Breast epithelium (tissue), 4 donors: ENCODE data around the gene INSR. TPM values are rescaled to one million over a fixed set of nuclear protein-coding genes. Genes with fewer than 3 reads are reported as not detected.

Experiments used
- DNase-seq, 2 donors: peaks; one replicate each; pipeline ENCODE4 v3.0.0-alpha.2; 2019; ENCODE audit warnings: low spot score in 2 of 2
- H3K27ac ChIP-seq, 2 donors: fragments of 200-600 bp; sonication (generic) in 1 of 2; one replicate each; pipeline ENCODE4 v1.5.1; 2016 to 2019; ENCODE audit warnings: mild to moderate bottlenecking in 1 of 2
- H3K27me3 ChIP-seq, 2 donors: fragments of 200-600 bp; sonication (generic) in 1 of 2; one replicate each; pipeline versions ENCODE4 v1.5.1 to v1.6.0; 2017 to 2019; ENCODE audit warnings: control low read depth in 1 of 2, mild to moderate bottlenecking in 1 of 2
- H3K36me3 ChIP-seq: fragments of 200-600 bp; one replicate; pipeline ENCODE4 v1.5.1; 2019
- H3K4me1 ChIP-seq, 2 donors: fragments of 200-600 bp; sonication (generic); one replicate each; pipeline ENCODE4 v1.5.1; 2016 to 2019; ENCODE audit warnings: control low read depth in 1 of 2
- H3K4me3 ChIP-seq, 3 donors: fragments of 200-600 bp; sonication (generic); 1 replicate in 2 of 3; 2 replicates in 1 of 3; pipeline ENCODE4 v1.5.1; 2016 to 2019; ENCODE audit warnings: mild to moderate bottlenecking in 3 of 3, moderate library complexity in 2 of 3
- H3K9me3 ChIP-seq, 2 donors: fragments of 200-600 bp; sonication (generic) in 1 of 2; one replicate each; pipeline ENCODE4 v1.5.1; 2016 to 2019; ENCODE audit warnings: control low read depth in 1 of 2
- CTCF ChIP-seq, 3 donors: fragments of 450-650 bp; IDR thresholded peaks; one replicate each; pipeline ENCODE4 v1.5.1; 2016 to 2017; ENCODE audit warnings: antibody characterized with exemption in 3 of 3, mild to moderate bottlenecking in 3 of 3, moderate library complexity in 3 of 3
- POLR2A ChIP-seq: fragments of 450-650 bp; IDR thresholded peaks from one replicate; pipeline ENCODE4 v1.6.1; 2016; ENCODE audit warnings: antibody characterized with exemption, mild to moderate bottlenecking, moderate library complexity
- POLR2AphosphoS5 ChIP-seq, 3 donors: sonication (generic); formaldehyde crosslinking; IDR thresholded peaks; one replicate each; pipeline ENCODE4 v1.6.1; 2017; ENCODE audit warnings: antibody characterized with exemption in 3 of 3
- intact Hi-C: fragments of 100-400 bp; cut with DNase I; formaldehyde crosslinking; loops from one replicate; pipeline ENCODE4 v1.15.1; 2023; ENCODE audit warnings: low total_unique reads
- total RNA-seq, 3 donors: library from RNA; depleted of rRNA; stranded (reverse); fragments of >200 nt; gene quantifications; one replicate each; pipeline ENCODE4 v1.1.0, GENCODE V29; 2016

The INSR gene
- total RNA-seq, 3 donors from 2014 or later, result 66.3 to 108 (median 104) TPM

- H3K4me3 ChIP-seq, result no peak overlapping the region
- no peak for TF ChIP-seq POLR2A
- TF ChIP-seq CTCF (IDR thresholded peaks at IDR 0.05), result no peak
- no peak for TF ChIP-seq POLR2AphosphoS5 (IDR thresholded peaks at IDR 0.05)
Observed at GRCh38 chr19:7182489-7182888, 111.7 kb downstream of the INSR start.

GRCh38 chr19:7179917-7180306 is 114.3 kb downstream of the INSR start:
- Histone ChIP-seq H3K9me3 (no peaks in the 10 kb centered on the region), H3K4me3 (no peak overlapping the region), H3K36me3 (no peaks in the 10 kb centered on the region), H3K4me1 (peaks cover 0 to 6% of the 10 kb centered on the region in 2 donors), H3K27ac (peak overlapping the region; percentile 54 to 73), H3K27me3 (no peaks in the 10 kb centered on the region)
- intact Hi-C loops, result no loop called here
- TF ChIP-seq POLR2A (no peak), CTCF (IDR thresholded peaks at IDR 0.05) (no peak), POLR2AphosphoS5 (IDR thresholded peaks at IDR 0.05) (no peak)
- no peak for DNase-seq

More at GRCh38 chr19:7182489-7182888, 111.7 kb downstream of the INSR start:
- H3K4me1 ChIP-seq, result peaks cover 0 to 6% of the 10 kb centered on the region in 2 donors
- intact Hi-C loops, result no loop called here
- DNase-seq, result no peak
- no peaks in the 10 kb centered on the region for H3K9me3 ChIP-seq
- peak overlapping the region; percentile 75 to 88 for H3K27ac ChIP-seq
- no peaks in the 10 kb centered on the region for H3K27me3 ChIP-seq
- no peaks in the 10 kb centered on the region for H3K36me3 ChIP-seq

GRCh38 chr19:7177926-7178325 is 116.3 kb downstream of the INSR start:
- Histone ChIP-seq H3K4me1 (peaks cover 0 to 6% of the 10 kb centered on the region in 2 donors), H3K36me3 (no peaks in the 10 kb centered on the region), H3K4me3 (no peak overlapping the region), H3K27ac (peak overlapping the region in 1 of 2 donors; percentile 73), H3K9me3 (no peaks in the 10 kb centered on the region), H3K27me3 (no peaks in the 10 kb centered on the region)
- DNase-seq, result no peak
- intact Hi-C loops, result no loop called here
- TF ChIP-seq POLR2AphosphoS5 (IDR thresholded peaks at IDR 0.05), result no peak
- no peak for TF ChIP-seq CTCF (IDR thresholded peaks at IDR 0.05)
- TF ChIP-seq POLR2A, result no peak

- no peaks in the 10 kb centered on the region for H3K27me3 ChIP-seq
- no peaks in the 10 kb centered on the region for H3K4me1 ChIP-seq
- H3K36me3 ChIP-seq, result no peaks in the 10 kb centered on the region
- no peak overlapping the region for H3K4me3 ChIP-seq
- no peaks in the 10 kb centered on the region for H3K9me3 ChIP-seq
- peak overlapping the region in 1 of 2 donors; percentile 33 for H3K27ac ChIP-seq
- no peak for DNase-seq
- TF ChIP-seq CTCF (IDR thresholded peaks at IDR 0.05) (no peak), POLR2AphosphoS5 (IDR thresholded peaks at IDR 0.05) (no peak)
- intact Hi-C loops, result no loop called here
Observed at GRCh38 chr19:7176792-7177191, 117.4 kb downstream of the INSR start.

- no peak for DNase-seq
- TF ChIP-seq CTCF (IDR thresholded peaks at IDR 0.05) (no peak), POLR2A (no peak)
- no peaks in the 10 kb centered on the region for H3K4me1 ChIP-seq
- H3K27ac ChIP-seq, result no peak overlapping the region
- H3K36me3 ChIP-seq, result peaks cover 11% of the 10 kb centered on the region
- intact Hi-C loops, result no loop called here
- no peak overlapping the region for H3K4me3 ChIP-seq
- H3K9me3 ChIP-seq, result no peaks in the 10 kb centered on the region
- no peaks in the 10 kb centered on the region for H3K27me3 ChIP-seq
Observed at GRCh38 chr19:7172794-7173193, 121.4 kb downstream of the INSR start.
